Measurements from ENCODE around the gene OR8D2.

The OR8D2 gene, protein sequence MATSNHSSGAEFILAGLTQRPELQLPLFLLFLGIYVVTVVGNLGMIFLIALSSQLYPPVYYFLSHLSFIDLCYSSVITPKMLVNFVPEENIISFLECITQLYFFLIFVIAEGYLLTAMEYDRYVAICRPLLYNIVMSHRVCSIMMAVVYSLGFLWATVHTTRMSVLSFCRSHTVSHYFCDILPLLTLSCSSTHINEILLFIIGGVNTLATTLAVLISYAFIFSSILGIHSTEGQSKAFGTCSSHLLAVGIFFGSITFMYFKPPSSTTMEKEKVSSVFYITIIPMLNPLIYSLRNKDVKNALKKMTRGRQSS

DNA sequence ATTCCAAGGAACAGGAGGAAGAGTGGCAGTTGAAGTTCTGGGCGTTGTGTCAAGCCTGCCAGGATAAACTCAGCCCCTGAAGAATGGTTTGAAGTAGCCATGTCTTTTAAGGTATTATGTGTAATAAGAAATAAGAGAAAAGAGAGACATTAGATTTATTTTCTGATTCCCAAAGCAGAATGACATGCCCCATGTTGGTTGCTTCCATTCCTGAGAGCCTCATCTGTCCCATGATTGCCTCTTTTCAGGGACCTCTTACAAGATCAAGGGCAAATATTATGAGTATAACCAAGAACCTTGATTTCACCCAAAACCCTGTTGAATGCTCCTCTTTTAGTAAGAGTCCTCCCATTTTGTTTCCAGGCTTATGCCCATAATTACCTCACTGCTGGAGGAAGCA, at the start of gene OR8D2:
Gene OR8D2, minus strand, starts transcription at position 101 of the 400 bp plus-strand sequence. Its CDS starts 0 bp downstream, at position 101.
- Mint-ChIP-seq H3K27me3 (peaks cover 17% of the 10 kb centered on the region), H3K9me3 (peaks cover 4 to 5% of the 10 kb centered on the region in 2 donors), H3K4me3 (no peak within 1 kb of the TSS), H3K4me1 (no peaks in the 10 kb centered on the region), H3K27ac (no peak within 1 kb of the TSS)
- ATAC-seq (no peak), DNase-seq (no peak)

DNA sequence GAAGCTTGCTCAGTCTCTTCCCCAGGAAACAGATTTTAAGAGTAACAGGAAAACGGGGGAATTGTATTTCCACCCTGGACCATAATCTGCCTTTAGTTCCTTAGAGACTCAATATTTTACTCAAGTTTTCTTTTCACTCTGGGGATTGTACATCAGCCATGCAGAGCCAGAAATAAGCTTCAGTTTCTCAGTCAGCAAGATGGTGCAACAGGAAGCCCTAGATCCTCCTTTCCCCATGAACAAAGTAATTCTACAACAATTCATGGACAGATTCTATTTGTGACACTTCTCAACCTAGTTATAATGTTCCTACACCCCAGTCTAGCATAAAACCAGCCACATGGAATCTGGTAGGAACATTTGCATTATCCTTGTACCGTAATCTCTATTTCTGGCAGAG, 39.6 kb upstream of the OR8D2 start:
- Mint-ChIP-seq H3K4me1 (no peaks in the 10 kb centered on the region), H3K27me3 (no peaks in the 10 kb centered on the region), H3K4me3 (no peak overlapping the region), H3K27ac (no peak overlapping the region), H3K9me3 (peaks cover 0 to 5% of the 10 kb centered on the region in 2 donors)
- DNase-seq (no peak), ATAC-seq (no peak)

DNA sequence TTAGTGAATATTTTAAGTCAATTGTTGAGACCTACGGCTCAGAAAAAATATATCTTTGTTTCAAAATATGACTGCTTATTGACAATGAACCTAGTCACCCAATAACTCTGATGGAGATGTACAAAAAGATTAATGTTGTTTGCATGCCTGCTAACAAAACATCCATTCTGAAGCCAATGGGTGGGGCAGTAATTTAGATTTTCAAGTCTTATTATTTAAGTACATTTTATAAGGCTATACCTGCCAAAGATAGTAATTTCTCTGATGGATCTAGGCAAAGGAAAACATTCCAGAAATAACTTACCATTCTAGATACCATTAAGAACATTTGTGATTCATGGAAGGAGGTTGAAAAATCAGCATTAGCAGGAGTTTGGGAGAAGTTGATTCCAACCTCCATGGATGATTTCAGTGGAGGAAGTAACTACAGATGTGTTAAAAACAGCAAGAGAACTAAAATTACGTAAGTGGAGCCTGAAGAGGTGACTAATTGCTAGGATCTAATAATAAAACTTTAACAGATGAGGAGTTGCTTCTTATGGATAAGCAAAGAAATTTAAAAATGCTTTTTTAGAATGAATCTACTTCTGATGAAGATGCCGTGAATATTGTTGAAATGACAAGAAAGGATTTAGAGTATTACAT, 26.4 kb upstream of the OR8D2 start:
- no peaks in the 10 kb centered on the region for H3K4me1 Mint-ChIP-seq
- no peak overlapping the region for H3K27ac Mint-ChIP-seq
- no peak overlapping the region for H3K4me3 Mint-ChIP-seq
- ATAC-seq = no peak
- peaks cover 0 to 8% of the 10 kb centered on the region in 2 donors for H3K9me3 Mint-ChIP-seq
- no peak for DNase-seq
- no peaks in the 10 kb centered on the region for H3K27me3 Mint-ChIP-seq

DNA sequence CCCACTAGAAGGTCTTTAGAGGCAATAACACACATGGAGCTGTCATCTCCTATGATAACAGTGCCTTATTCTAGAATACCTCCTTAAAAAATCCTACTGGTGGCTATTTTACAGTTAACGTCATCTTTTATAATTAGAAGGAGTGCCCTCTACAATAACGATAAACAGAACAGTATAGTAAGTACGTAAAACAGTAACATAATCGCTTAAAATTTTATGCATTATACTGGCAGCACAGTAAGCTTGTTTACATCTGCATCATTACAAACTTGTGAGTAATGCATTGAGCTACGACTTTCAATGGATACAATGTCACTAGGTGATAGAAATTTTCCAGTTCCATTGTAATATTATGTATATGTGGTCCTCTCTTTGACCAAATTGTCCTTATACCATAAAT, 24.3 kb upstream of the OR8D2 start:
- no peaks in the 10 kb centered on the region for H3K27me3 Mint-ChIP-seq

DNA sequence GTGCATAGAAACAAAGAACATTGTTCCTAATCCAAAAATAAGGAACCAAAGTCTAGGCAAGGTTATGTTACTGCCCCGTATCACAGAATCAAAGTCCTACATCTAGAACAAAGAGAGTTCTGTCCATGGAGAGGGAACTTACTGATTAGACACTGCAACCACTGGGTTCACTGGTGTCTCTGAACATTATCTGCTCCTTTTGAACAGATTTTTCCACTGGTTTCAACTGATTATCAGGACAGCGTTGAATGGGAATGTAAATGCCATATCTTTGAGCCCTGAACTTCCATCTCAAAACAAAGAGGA, 20.1 kb upstream of the OR8D2 start:
- no peaks in the 10 kb centered on the region for H3K27me3 Mint-ChIP-seq
- peaks cover 0 to 4% of the 10 kb centered on the region in 2 donors for H3K9me3 Mint-ChIP-seq
- H3K27ac Mint-ChIP-seq = no peak overlapping the region
- no peak overlapping the region for H3K4me3 Mint-ChIP-seq
- no peak for DNase-seq
- no peaks in the 10 kb centered on the region for H3K4me1 Mint-ChIP-seq
- no peak for ATAC-seq

More for the DNA sequence above, 24.3 kb upstream of the OR8D2 start:
- DNase-seq (no peak), ATAC-seq (no peak)
- Mint-ChIP-seq H3K9me3 (peaks cover 2 to 8% of the 10 kb centered on the region in 2 donors), H3K4me3 (no peak overlapping the region), H3K27ac (no peak overlapping the region), H3K4me1 (no peaks in the 10 kb centered on the region)

DNA sequence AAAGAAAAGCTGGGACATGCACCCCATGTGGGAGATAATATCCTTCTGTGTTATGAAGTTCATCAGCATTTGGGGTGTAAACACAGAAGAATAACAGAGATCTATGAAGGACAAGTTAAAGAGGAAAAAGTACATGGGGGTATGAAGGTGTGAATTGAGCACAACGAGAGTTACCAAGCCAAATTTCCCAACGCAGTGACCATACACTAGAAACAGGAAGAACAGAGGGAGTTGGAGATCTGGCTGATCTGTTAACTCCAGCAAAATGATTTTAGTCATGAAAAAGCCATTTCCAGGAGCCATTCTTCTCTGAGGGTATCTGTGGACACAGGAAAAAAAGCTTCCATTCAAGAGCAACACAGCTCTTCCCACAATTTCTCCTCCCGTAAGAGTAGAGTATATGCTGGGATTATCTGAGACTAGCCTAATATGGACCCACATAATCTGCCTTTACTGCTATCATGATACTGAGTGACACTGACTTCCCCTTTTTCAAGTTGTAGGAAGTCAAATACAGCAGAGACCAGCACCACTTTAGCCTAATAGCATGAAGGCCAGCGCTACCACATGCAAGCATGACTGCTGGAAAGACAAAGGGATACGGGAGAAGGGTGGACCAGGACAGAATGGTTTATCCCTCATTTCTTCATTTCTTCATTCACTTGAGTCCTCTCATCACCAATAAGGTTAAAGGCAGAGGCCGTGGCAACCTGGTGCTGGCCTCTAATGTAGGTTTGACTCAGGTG, 19.6 kb upstream of the OR8D2 start:
- DNase-seq (no peak), ATAC-seq (no peak)
- no peak overlapping the region for H3K27ac Mint-ChIP-seq
- no peak overlapping the region for H3K4me3 Mint-ChIP-seq
- peaks cover 0 to 4% of the 10 kb centered on the region in 2 donors for H3K9me3 Mint-ChIP-seq
- H3K4me1 Mint-ChIP-seq = no peaks in the 10 kb centered on the region
- H3K27me3 Mint-ChIP-seq = no peaks in the 10 kb centered on the region

DNA sequence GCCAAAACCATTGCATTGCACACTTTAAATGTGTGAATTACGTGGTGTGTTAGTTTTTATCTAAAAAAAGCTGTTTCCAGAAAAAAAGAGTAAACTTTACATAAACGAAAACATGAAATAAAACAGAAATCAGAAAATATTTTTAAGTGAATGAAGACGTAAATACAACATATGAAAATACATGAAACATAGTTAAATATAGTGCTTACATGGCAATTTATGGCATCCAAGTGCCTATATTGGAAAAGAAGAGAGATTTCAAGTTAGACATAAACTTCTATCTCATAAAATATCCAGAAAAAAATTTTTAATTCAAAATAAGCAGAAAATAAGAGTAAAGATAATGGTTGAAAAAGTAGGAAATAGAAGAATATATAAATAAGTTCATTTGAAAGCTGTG, 11.9 kb upstream of the OR8D2 start:
- H3K9me3 Mint-ChIP-seq = no peaks in the 10 kb centered on the region
- no peak overlapping the region for H3K4me3 Mint-ChIP-seq
- no peak for DNase-seq
- H3K4me1 Mint-ChIP-seq = no peaks in the 10 kb centered on the region
- no peak overlapping the region for H3K27ac Mint-ChIP-seq
- peaks cover 5% of the 10 kb centered on the region for H3K27me3 Mint-ChIP-seq
- ATAC-seq = no peak

DNA sequence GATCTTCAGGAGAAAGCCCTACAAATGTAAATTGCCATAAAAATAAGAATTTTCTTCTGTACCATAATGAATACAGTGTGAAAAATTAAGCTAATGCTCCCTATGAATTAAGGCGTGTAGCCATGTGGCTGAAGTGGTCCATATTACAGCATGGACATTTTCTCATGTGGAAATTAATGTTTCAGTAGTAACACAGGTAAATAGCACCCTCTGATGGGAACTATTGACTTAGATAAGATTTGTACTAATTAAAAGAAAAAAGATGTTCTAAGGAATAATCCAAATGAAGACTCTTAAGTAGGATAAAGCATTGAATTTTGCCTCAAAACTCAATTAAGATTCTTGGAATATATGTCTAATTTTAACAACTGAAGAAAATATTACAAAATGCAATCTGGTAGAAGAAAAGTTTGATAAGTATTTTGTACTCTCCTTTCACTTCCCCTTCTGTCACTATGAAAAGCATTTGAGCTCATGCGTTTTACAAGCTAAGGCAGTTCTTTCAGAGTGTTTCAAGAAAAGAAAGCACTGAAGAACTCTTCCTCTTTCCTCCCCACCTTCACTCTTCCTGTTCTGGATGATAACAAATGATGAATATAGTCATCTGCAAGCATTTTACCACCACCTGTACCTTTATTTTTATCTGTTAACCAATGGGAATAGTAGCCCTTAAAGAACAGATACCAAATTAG, 9.9 kb upstream of the OR8D2 start:
- ATAC-seq (no peak), DNase-seq (no peak)
- Mint-ChIP-seq H3K9me3 (peaks cover 2 to 3% of the 10 kb centered on the region in 2 donors), H3K27ac (no peak overlapping the region), H3K27me3 (peaks cover 10% of the 10 kb centered on the region), H3K4me3 (no peak overlapping the region), H3K4me1 (no peaks in the 10 kb centered on the region)

DNA sequence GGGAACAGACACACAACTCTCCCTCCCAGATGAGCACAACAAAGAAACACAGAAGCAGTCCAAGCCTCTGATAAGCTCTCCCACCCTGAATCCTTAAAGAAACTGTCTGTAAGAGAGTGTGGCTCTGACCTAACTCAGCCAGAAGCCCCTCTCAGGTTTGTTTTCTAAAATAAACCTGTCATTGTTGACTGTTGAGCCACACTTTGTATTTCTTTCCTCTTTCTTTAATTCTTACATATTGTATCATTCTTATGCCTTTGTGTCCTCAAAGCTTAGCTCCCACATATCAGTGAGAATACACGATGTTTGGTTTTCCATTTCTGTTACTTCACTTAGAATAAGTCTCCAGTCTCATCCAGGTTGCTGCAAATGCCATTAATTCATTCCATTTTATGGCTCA, 7.8 kb upstream of the OR8D2 start:
- Mint-ChIP-seq H3K27me3 (peaks cover 15% of the 10 kb centered on the region), H3K27ac (no peak overlapping the region), H3K4me1 (no peaks in the 10 kb centered on the region), H3K9me3 (peaks cover 5 to 6% of the 10 kb centered on the region in 2 donors), H3K4me3 (no peak overlapping the region)
- no peak for DNase-seq
- ATAC-seq = no peak

DNA sequence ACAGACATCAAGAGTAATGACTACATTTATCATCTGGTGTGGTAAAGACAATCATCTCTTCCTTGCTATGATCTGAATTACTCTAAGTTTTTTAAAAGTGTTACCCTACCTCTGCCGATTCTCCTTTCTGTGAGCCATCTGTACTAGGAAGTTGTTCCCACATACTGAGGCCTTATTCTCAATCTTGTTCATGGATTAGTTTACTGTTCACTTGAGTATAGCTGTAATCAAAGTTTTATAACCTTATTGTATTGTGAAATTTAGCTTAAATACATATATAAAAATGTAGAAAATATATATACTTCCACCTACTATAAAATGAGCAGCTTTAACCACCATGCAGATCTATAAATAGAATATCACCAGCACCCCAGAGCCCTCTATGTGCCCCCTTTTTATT, 2.4 kb upstream of the OR8D2 start:
- Mint-ChIP-seq H3K27ac (no peak overlapping the region), H3K4me1 (no peaks in the 10 kb centered on the region), H3K4me3 (no peak overlapping the region), H3K9me3 (peaks cover 5 to 6% of the 10 kb centered on the region in 2 donors), H3K27me3 (peaks cover 18% of the 10 kb centered on the region)
- DNase-seq (no peak), ATAC-seq (no peak)

DNA sequence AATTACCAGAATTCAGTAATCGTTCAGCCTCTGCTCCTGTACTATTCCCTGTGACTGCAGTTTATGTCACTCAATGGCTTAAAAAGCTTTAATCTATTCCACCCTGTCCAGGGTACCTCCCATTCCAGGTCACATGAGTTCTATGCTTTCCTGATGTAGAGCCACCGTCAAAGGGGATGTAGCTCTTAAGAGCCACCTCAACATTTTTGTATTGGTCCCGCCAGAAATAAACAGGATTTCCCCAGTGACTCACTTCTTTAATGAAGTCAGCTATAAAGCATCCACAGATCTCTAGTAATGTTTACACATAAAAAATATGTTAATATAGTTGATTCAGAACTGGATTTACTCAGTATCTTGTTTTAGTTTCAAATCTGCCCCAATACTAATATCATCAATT, 4.9 kb downstream of the OR8D2 start:
- no peaks in the 10 kb centered on the region for H3K4me1 Mint-ChIP-seq
- H3K4me3 Mint-ChIP-seq = no peak overlapping the region
- H3K9me3 Mint-ChIP-seq = no peaks in the 10 kb centered on the region
- peaks cover 10% of the 10 kb centered on the region for H3K27me3 Mint-ChIP-seq
- no peak overlapping the region for H3K27ac Mint-ChIP-seq
- ATAC-seq (no peak), DNase-seq (no peak)

DNA sequence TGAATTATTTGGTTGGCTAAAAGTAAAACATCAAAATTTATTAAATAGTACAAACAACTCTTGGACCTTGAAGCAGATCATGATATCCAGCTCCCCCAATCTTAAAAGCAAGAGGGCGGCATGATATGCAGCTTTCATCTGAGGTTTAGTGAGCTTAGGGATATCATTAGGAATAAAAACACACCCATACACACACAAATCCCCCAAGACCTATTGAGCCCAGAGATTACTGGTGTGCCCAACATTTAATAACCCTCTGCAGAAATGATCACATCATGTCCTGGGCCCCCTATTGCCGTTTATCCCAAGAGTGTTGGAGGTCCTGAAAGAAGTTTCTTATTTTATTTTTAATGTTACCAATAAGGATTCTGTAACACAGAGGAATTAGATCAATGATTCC, 6.1 kb downstream of the OR8D2 start, which contains the start of gene OR8D1:
Gene OR8D1, minus strand, starts transcription at position 101 of the 400 bp plus-strand sequence. CDS start 3,183 bp downstream, outside the sequence.
- H3K4me3 Mint-ChIP-seq = no peak within 1 kb of the TSS
- DNase-seq (no peak), ATAC-seq (no peak)
- peaks cover 10% of the 10 kb centered on the region for H3K27me3 Mint-ChIP-seq
- H3K4me1 Mint-ChIP-seq = no peaks in the 10 kb centered on the region
- peak within 1 kb of the TSS in 1 of 2 donors; percentile 64 for H3K27ac Mint-ChIP-seq
- H3K9me3 Mint-ChIP-seq = no peaks in the 10 kb centered on the region

DNA sequence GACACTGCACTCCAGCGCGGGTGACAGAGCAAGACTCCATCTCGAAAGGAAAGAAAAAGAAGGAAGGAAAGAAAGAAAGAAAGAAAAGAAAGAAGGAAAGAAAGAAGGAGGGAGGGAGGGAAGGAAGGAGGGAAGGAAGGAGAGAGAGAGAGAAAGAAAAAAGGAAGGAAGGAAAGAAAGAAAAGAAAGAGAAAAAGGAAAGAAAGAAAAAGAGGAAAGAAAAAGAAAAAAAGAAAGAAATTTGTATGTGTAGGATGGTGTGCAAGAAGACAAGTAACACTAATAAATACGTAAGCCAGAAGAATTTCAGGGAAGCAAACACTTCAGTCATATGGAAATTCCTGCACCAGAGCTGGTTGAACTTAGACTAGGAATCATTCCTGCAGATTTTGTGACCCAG, 6.9 kb downstream of the OR8D2 start:
- no peaks in the 10 kb centered on the region for H3K9me3 Mint-ChIP-seq
- H3K27ac Mint-ChIP-seq = peak overlapping the region in 1 of 2 donors; percentile 64
- no peak for DNase-seq
- ATAC-seq = no peak
- H3K27me3 Mint-ChIP-seq = peaks cover 9% of the 10 kb centered on the region
- H3K4me3 Mint-ChIP-seq = no peak overlapping the region
- H3K4me1 Mint-ChIP-seq = no peaks in the 10 kb centered on the region

DNA sequence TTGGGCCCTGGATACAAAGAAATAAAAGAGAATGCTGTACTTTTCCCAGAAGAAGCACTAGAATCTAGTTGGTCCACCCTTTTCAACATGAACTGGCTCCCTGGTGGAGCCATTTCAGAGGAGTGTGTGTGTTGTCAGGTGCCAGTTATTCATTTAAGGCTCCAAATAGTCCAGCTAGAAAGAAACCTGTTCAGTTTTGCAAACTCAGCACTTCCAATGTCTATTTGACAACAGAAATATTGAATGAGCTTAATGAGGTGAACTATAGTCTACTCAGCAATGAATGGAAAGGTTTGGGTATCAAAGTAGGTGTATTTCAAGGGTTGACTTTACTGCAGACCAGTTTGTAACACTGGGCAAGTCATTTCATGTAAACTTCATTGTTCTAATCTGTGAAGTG, 8.3 kb downstream of the OR8D2 start:
- Mint-ChIP-seq H3K4me3 (no peak overlapping the region), H3K27me3 (peaks cover 4% of the 10 kb centered on the region), H3K9me3 (no peaks in the 10 kb centered on the region), H3K4me1 (no peaks in the 10 kb centered on the region), H3K27ac (no peak overlapping the region)
- ATAC-seq (no peak), DNase-seq (no peak)

DNA sequence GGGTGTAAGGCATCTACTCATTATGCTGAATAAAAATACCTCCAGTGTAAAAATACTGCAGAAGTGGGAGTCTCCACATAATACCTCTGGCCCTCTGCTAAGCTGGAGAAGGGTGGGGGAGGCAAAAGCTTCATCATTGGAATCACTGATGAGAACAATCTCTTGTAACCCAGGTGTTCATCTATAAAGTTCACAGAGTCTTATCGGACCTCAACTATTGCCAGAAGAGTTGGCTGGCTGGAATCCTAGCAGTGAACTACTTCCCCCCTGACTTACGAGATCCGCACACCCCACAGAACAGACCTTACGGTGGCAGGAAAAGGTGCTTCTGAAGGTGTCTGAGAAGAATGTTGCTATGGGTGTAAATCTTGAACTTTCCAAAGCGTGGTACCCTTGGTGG, 8.7 kb downstream of the OR8D2 start:
- H3K27me3 Mint-ChIP-seq = peaks cover 7% of the 10 kb centered on the region
- H3K27ac Mint-ChIP-seq = no peak overlapping the region
- no peak overlapping the region for H3K4me3 Mint-ChIP-seq
- no peaks in the 10 kb centered on the region for H3K9me3 Mint-ChIP-seq
- DNase-seq (no peak), ATAC-seq (no peak)
- H3K4me1 Mint-ChIP-seq = no peaks in the 10 kb centered on the region

DNA sequence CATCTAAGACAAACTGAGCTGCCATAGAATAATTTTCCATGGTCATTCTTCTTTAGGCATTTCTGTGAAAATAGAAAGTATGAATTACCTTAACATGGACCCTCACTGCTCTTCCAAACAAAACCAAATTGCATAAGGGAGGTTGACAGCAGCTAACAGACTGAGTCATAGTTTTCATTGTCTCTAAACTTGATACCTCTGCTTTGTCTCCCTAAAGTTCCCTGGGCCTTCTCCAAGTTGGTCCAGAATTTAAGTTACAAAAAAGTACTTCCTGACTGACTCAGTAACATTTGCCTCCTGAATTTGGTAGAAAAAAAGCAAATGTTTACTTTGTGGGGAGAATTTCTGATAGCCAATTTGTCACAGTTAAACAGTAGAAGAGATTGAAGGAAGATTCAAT, 9.3 kb downstream of the OR8D2 start:
- no peaks in the 10 kb centered on the region for H3K4me1 Mint-ChIP-seq
- H3K9me3 Mint-ChIP-seq = no peaks in the 10 kb centered on the region
- H3K27me3 Mint-ChIP-seq = peaks cover 7% of the 10 kb centered on the region
- ATAC-seq = no peak
- no peak overlapping the region for H3K4me3 Mint-ChIP-seq
- no peak for DNase-seq
- no peak overlapping the region for H3K27ac Mint-ChIP-seq
